Measurements from ENCODE around the gene RPL39. TPM values are rescaled to one million over a fixed set of nuclear protein-coding genes. Genes with fewer than 3 reads are reported as not detected.
"Not testable (repeated sequence)": the region's sequence is repeated elsewhere in the genome, so short reads cannot be mapped to it uniquely, and the experiment has no call there.

RPL39 gene
- polyA plus RNA-seq, 1 donor from 2014 or later = 3,126 TPM

GRCh38 chrX:119775517-119776238, 15.8 kb downstream of the RPL39 start:
- H3K9me3 ChIP-seq (ENCODE audit: low read length) = no peaks in the 10 kb centered on the region
- H3K4me3 ChIP-seq (ENCODE audit: low read length) = no peak overlapping the region
- TF ChIP-seq CTCF (IDR thresholded peaks at IDR 0.05; ENCODE audit: poor library complexity, severe bottlenecking) = no peak
- no peaks in the 10 kb centered on the region for H3K36me3 ChIP-seq (ENCODE audit: insufficient read depth, low read length)
- no peak overlapping the region for H2AFZ ChIP-seq (ENCODE audit: low read depth, low read length)
- H3K27me3 ChIP-seq (ENCODE audit: insufficient read depth, low read depth, low read length) = no peaks in the 10 kb centered on the region
- H3K9ac ChIP-seq (ENCODE audit: low read length) = no peak overlapping the region
- H4K20me1 ChIP-seq (ENCODE audit: insufficient read depth) = no peaks in the 10 kb centered on the region
- H3K27ac ChIP-seq (ENCODE audit: low read length) = no peak overlapping the region
- no peaks in the 10 kb centered on the region for H3F3A ChIP-seq (ENCODE audit: insufficient read depth, low read length, poor library complexity, severe bottlenecking)
- no peaks in the 10 kb centered on the region for H3K79me2 ChIP-seq (replicated peaks; ENCODE audit: insufficient read depth, low read length)
- H3K4me2 ChIP-seq (ENCODE audit: low read length) = no peak overlapping the region
- H3K9me2 ChIP-seq (ENCODE audit: insufficient read depth, low read length) = no peaks in the 10 kb centered on the region

GRCh38 chrX:119769388-119769787, 22.0 kb downstream of the RPL39 start:
- not testable (repeated sequence) for H2AFZ ChIP-seq (ENCODE audit: low read depth, low read length); H3K27ac ChIP-seq (ENCODE audit: low read length); H3K4me3 ChIP-seq (ENCODE audit: low read length); H3K79me2 ChIP-seq (replicated peaks; ENCODE audit: insufficient read depth, low read length); H3K9me3 ChIP-seq (ENCODE audit: low read length); H3F3A ChIP-seq (ENCODE audit: insufficient read depth, low read length, poor library complexity, severe bottlenecking); H4K20me1 ChIP-seq (ENCODE audit: insufficient read depth); H3K9me2 ChIP-seq (ENCODE audit: insufficient read depth, low read length); H3K27me3 ChIP-seq (ENCODE audit: insufficient read depth, low read depth, low read length); H3K36me3 ChIP-seq (ENCODE audit: insufficient read depth, low read length); H3K9ac ChIP-seq (ENCODE audit: low read length); H3K4me2 ChIP-seq (ENCODE audit: low read length)

GRCh38 chrX:119768436-119768835, 23.0 kb downstream of the RPL39 start:
- not testable (repeated sequence) for H3K9me3 ChIP-seq (ENCODE audit: low read length); H3K36me3 ChIP-seq (ENCODE audit: insufficient read depth, low read length); H3K4me3 ChIP-seq (ENCODE audit: low read length); H3K4me2 ChIP-seq (ENCODE audit: low read length); H3K9me2 ChIP-seq (ENCODE audit: insufficient read depth, low read length); H4K20me1 ChIP-seq (ENCODE audit: insufficient read depth); H3K27me3 ChIP-seq (ENCODE audit: insufficient read depth, low read depth, low read length); H3K79me2 ChIP-seq (replicated peaks; ENCODE audit: insufficient read depth, low read length); H3K9ac ChIP-seq (ENCODE audit: low read length); H2AFZ ChIP-seq (ENCODE audit: low read depth, low read length); H3F3A ChIP-seq (ENCODE audit: insufficient read depth, low read length, poor library complexity, severe bottlenecking); H3K27ac ChIP-seq (ENCODE audit: low read length)

GRCh38 chrX:119763836-119764387, 27.5 kb downstream of the RPL39 start:
- Histone ChIP-seq H3K9me3 (ENCODE audit: low read length) (no peaks in the 10 kb centered on the region), H3K79me2 (replicated peaks; ENCODE audit: insufficient read depth, low read length) (no peaks in the 10 kb centered on the region), H3K27ac (ENCODE audit: low read length) (no peak overlapping the region), H3K4me3 (ENCODE audit: low read length) (no peak overlapping the region), H2AFZ (ENCODE audit: low read depth, low read length) (no peak overlapping the region), H3K9me2 (ENCODE audit: insufficient read depth, low read length) (no peaks in the 10 kb centered on the region), H4K20me1 (ENCODE audit: insufficient read depth) (no peaks in the 10 kb centered on the region), H3K4me2 (ENCODE audit: low read length) (no peak overlapping the region), H3K27me3 (ENCODE audit: insufficient read depth, low read depth, low read length) (peaks cover 16% of the 10 kb centered on the region), H3F3A (ENCODE audit: insufficient read depth, low read length, poor library complexity, severe bottlenecking) (no peaks in the 10 kb centered on the region), H3K36me3 (ENCODE audit: insufficient read depth, low read length) (no peaks in the 10 kb centered on the region), H3K9ac (ENCODE audit: low read length) (no peak overlapping the region)
- TF ChIP-seq EZH2 (IDR thresholded peaks at IDR 0.05; ENCODE audit: borderline replicate concordance, insufficient read depth, low read length, poor library complexity, severe bottlenecking) = no peak
- TF ChIP-seq CTCF (IDR thresholded peaks at IDR 0.05; ENCODE audit: poor library complexity, severe bottlenecking) = no peak
- TF ChIP-seq TAF1 (IDR thresholded peaks at IDR 0.05; ENCODE audit: low read depth) = no peak
- TF ChIP-seq MXI1 (conservative IDR thresholded peaks at IDR 0.05; ENCODE audit: poor library complexity, severe bottlenecking) = no peak
- TF ChIP-seq REST (IDR thresholded peaks at IDR 0.05; ENCODE audit: borderline replicate concordance) = no peak
- TF ChIP-seq RAD21 (conservative IDR thresholded peaks at IDR 0.05) = no peak

All from neural cell (in vitro differentiated cells).